A204.1 (cell line): Measurements from ENCODE around the gene HDAC1.
"Not testable (repeated sequence)": the region's sequence is repeated elsewhere in the genome, so short reads cannot be mapped to it uniquely, and the experiment has no call there.

Experiments used
- FAIRE-seq: peaks from 2 replicates; lab custom pipeline; 2012; peaks lifted over from hg19 to GRCh38; lab: Jason Lieb, UNC

HDAC1 gene

GRCh38 chr1:32291708-32292538, at the start of gene HDAC1:
Gene HDAC1, plus strand, starts transcription at chr1:32292083. Its CDS starts 87 bp downstream, at chr1:32292170.
- FAIRE-seq, result peak; percentile 9

DNA sequence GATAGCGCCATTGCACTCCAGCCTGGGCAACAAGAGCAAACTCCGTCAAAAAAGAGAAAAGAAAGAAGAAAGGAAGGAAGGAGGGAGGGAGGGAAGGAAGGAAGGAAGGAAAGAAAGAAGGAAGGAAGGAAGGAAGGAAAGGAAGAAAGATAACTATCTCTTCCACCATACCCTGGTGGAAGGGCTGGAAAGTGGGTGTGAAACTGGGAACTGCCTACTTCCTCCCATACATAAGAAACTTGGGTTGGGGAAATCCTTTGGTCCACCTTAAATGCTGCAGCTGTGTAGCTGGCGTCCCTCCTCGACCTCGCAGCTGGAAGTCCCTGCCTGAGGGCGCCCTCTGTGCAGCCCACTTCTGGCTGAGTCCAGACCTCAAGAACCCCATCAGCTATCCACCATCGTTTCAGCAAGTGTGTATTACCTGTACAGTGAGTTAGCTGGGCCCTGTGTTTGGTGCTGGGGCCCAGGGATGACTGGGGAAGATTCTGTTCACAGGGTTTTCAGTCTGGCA, 49.5 kb upstream of the HDAC1 start:
- no peak for FAIRE-seq

- FAIRE-seq, result no peak
Measured at GRCh38 chr1:32246888-32247273, 45.0 kb upstream of the HDAC1 start, which contains the start of gene FAM167B. Gene FAM167B, plus strand, starts transcription at chr1:32247222. Its CDS starts 200 bp downstream, at chr1:32247422.

- no peak for FAIRE-seq
Measured at GRCh38 chr1:32247452-32247851, 44.4 kb upstream of the HDAC1 start.

- FAIRE-seq, result no peak
Measured at GRCh38 chr1:32247983-32248889, 43.6 kb upstream of the HDAC1 start.

DNA sequence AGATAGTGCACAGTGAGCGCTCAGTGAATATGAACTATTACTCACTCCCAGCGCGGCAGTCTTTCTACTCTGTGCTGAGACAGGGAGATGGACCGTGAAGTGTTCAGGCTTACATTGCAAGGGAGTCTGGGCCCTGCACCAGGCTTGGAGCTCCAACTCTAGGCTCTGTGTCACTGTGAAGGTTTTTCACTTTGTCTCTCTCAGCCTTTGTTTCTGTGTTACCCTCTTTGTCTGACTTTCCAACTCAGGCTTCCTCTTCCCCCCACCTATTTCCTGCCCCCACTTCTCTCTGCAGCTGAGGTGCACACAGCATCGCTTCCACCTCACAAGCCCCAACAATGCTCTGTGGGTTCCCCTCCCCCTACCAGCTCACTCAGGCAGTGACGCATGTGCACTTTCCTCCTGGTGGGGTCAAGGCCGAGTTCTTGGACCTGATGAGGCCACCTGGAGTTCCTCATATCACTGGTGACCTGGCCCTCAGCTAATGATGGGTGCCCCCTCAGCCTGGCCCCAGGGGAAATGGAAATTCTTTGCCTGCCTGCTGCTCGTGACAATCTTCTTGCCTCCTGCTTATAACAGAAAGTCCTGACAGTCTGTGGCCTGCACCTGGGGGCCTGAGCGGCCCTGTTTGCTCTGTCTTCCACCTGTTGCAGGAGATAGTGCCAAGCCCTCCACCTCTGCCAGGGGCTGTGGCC, 41.9 kb upstream of the HDAC1 start:
- FAIRE-seq, result no peak

GRCh38 chr1:32250893-32251716, 40.8 kb upstream of the HDAC1 start, which contains the start of gene LCK:
Gene LCK, plus strand, starts transcription at chr1:32251265. Its CDS starts 23,065 bp downstream, at chr1:32274330.
- FAIRE-seq, result no peak

DNA sequence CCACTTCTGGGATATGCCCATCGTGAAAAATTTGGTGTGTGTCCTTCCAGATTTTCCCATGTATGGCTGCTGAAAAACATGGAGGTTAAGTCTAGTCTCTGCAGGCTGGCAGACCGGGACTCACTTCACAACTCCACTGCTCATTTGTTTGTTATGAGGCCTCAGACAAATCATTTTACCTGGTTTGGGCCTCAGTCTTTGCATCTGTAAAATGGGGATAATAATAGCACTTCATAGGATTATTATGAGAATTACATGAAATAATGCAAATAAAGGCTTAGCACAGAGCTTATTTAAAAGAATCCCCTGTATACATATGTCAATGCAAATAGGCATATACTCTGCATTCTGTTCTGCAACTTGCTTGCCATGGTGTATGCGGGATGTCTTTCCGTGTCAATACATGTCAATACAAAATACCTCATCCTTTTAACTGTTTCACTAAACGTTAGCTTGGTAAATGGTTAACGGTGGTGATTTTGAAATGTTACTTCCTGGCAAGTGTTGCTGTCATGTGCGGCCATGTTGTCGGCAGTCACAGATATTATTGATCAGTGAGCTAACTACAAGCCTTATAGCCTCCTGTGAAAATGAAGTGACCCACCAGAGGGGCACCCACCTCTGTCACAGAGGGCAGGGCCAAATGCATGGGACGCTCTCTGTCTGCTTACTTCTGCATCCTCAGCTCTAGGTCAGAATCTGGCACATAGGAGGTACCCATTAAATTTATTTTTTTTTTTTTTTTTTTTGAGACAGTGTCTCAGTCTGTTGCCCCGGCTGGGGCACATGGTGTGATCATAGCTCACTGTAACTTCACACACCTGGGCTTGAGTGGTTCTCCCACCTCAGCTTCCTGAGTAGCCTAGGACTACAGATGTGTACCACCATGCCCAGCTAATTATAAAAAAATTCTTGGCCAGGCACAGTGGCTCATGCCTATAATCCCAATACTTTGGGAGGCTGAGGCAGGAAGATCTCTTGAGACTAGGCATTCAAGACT, 36.5 kb upstream of the HDAC1 start:
- FAIRE-seq, result no peak

DNA sequence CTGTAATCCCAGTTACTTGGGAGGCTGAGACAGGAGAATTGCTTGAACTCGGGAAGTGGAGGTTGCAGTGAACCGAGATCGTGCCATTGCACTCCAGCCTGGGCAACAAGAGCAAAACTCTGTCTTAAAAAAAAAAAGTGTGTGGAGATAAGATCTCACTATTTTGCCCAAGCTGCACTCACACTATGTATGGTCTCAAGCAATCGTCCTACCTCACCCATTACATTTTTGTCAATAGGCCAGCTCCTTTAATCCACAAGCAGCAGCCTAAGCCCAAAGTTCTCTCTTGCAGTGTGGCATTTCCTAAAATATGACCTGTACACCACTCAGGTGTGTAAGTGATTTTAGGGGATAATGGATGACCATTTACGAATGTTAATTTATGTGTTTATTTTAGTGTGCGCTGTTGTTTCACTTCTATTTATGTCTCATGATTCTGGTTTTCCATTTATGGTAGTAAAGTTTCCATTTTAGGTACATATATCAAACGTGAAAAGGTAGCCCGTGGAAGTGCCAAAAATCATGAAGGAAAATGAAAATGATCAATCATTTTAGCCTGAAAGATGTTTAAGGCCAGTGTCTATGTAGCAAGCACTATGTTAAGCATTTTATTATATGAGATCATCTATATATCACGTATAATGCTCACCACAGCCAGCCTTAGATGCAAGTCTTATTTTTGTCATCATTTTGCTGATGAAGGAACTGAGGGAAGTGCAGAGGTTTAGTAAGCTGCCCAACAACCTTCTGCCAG, 35.2 kb upstream of the HDAC1 start:
- FAIRE-seq, result no peak

- no peak for FAIRE-seq
Measured at GRCh38 chr1:32257227-32257508, 34.7 kb upstream of the HDAC1 start.

- not testable (repeated sequence) for FAIRE-seq
Measured at GRCh38 chr1:32263236-32263593, 28.7 kb upstream of the HDAC1 start.

- FAIRE-seq, result no peak
Measured at GRCh38 chr1:32263744-32264143, 28.1 kb upstream of the HDAC1 start.

DNA sequence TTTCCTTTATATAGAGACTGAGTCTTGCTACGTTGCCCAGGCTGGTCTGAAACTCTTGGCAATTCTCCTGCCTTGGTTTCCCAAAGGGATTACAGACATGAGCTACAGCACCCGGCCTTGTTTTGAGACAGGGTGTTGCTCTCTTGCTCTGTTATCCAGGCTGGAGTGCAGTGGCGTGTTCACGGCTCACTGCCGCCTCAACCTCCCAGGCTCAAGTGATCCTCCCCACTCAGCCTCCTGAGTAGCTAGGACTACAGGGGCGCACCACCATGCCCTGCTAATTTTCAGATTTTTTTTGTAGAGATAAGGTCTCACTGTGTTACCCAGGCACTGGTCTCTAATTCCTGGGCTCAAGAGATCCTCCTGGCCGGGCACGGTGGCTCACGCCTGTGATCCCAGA, 26.0 kb upstream of the HDAC1 start:
- FAIRE-seq, result no peak

DNA sequence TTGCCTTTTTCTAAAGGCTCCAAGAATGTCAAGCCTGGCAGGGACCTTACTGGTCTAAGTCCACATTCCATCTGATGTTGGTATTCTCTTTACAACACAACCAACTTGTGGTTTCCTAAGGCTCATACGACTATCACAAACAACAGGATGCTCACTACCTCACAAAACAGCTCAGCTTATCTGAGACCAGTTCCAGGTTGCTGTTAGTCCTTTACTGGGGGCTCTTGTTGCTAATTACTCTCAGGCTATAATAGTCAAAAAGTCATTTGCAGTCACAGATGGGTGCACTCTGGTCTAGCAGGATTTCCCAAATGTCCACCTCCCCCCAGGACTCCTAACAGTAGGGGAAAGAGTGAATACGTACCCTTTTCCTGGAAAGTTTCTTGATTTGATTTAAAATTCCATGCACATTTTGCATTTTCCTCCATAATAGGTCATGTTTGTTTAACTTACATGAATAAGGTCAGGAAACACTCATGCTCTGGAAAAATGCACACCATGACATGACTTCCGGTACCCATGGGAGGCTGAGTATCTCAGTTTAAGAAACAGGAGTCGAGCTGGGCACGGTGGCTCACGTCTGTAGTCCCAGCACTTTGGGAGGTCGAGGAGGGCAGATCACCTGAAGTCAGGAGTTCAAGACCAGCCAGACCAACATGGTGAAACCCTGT, 24.8 kb upstream of the HDAC1 start:
- FAIRE-seq, result no peak

GRCh38 chr1:32269744-32270143, 22.1 kb upstream of the HDAC1 start:
- no peak for FAIRE-seq

DNA sequence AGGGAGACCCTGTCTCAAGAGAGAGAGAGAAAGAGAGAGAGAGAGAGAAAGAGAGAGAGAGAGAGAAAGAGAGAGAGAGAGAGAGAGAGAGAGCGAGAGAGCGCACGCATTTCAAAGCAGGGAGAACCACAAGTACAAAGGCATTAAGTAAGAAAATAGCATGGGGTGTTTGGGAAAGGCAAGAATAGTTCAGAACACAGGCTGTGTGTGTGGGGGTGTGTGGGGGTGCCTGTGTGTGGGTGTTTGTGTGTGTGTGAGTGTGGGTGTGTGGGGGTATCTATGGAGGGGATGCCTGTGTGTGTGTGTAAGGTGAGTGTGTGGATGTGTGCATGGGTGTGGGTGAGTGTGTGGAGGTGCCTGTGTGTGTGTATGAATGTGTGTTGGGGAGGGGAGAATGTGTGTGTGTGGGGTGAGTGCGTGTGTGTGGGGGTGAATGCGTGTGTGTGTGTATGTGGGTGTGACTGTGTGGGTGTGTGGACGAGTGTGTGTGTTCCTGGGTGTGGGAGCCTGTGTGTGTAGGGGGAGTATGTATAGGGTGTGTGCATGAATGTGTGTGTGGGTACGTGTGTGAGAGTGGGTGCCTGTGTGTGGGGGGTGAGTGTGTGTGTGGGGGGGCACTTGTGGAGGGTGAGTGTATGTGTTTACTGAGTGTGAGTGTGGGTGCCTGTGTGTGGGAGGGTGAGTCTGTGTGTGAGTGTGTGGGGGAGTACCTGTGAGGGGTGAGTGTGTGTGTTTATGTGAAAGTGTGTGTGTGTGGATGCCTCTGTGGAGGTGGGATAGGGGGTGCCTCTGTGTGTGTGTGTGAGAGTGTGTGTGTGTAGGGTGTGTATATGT, 19.1 kb upstream of the HDAC1 start:
- no peak for FAIRE-seq

GRCh38 chr1:32273391-32274208, 18.3 kb upstream of the HDAC1 start:
- FAIRE-seq, result no peak
